ENCODE results near the gene CDS1.

DNA sequence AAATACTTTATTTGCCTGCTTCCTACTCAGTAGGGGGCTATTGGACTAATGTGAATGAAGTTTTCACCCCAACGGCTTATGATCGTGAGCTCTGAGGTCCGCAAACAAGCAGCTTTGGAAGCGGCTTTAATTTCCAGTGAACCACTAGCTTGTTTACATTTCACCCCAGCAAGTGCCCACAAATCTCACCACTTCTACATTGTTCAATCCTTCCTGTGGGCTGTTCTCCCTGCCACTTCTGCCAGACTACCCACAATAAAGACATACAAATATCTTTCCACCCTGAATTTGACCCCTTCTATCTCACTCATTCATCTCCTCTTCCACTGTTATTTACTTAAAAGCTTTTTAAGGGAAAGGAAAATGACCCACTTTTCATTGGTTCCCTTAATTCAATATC lies 98.0 kb downstream of the CDS1 start:
- TF ChIP-seq, protein P1, sequence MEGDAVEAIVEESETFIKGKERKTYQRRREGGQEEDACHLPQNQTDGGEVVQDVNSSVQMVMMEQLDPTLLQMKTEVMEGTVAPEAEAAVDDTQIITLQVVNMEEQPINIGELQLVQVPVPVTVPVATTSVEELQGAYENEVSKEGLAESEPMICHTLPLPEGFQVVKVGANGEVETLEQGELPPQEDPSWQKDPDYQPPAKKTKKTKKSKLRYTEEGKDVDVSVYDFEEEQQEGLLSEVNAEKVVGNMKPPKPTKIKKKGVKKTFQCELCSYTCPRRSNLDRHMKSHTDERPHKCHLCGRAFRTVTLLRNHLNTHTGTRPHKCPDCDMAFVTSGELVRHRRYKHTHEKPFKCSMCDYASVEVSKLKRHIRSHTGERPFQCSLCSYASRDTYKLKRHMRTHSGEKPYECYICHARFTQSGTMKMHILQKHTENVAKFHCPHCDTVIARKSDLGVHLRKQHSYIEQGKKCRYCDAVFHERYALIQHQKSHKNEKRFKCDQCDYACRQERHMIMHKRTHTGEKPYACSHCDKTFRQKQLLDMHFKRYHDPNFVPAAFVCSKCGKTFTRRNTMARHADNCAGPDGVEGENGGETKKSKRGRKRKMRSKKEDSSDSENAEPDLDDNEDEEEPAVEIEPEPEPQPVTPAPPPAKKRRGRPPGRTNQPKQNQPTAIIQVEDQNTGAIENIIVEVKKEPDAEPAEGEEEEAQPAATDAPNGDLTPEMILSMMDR (conservative IDR thresholded peaks at IDR 0.05; ENCODE audit: low read length): no peak
- no peak for TF ChIP-seq EZH2phosphoT487 (IDR thresholded peaks at IDR 0.05; ENCODE audit: borderline replicate concordance, low read depth, low read length)

Data from OCI-LY7 (cell line).